Measurements from ENCODE around the gene IL5. TPM values are rescaled to one million over a fixed set of nuclear protein-coding genes. Genes with fewer than 3 reads are reported as not detected.

Gene IL5
- total RNA-seq, 1 experiment from 2014 or later: not detected

DNA sequence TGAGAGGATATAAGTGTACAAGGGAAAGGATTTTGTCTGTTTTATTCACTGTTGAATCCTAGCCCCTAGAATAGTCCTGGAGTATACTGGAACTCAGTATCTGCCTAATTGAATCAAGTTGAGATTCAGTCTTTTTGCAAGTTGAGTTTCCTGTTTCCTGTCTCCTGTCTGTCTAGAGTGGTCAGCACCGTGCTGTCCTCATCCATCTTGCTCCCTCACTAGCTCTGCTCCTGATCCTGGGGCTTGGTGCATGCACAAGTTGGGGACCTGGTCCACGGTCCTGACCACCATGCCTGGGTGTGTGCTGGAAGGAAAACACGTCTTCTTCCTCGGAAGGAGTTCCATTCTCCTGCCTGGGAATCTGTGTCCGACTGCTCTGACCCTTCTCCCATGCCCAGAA lies 3.2 kb downstream of the IL5 start:
- H3K4me3 ChIP-seq (ENCODE audit: low read depth in 2 of 2, low read length in 2 of 2): no peak overlapping the region
- ChIA-PET CTCF (no interaction called here), POLR2A (no interaction called here)
- peaks cover 7% of the 10 kb centered on the region; the same call in 1 of the 2 replicates for H3K27me3 ChIP-seq (ENCODE audit: control insufficient read depth, insufficient read depth, low read length)
- DNase-seq (ENCODE audit: low read depth, low spot score) (no peak), ATAC-seq (no peak)
- H3K27ac ChIP-seq (ENCODE audit: low read length): no peak overlapping the region
- no TSS peak for BruUV-seq (replicated peaks)
- H3K4me1 ChIP-seq (ENCODE audit: control insufficient read depth, insufficient read depth, low read length): no peaks in the 10 kb centered on the region
- in situ Hi-C loops (cut with HindIII; ENCODE audit: low pct_unique_long_range_greater_than_20kb, low sequenced_read_pairs) (no loop called here), intact Hi-C loops (cut with micrococcal nuclease; ENCODE audit: unreplicated experiment) (no loop called here)
- no peaks in the 10 kb centered on the region for H3K36me3 ChIP-seq (ENCODE audit: control insufficient read depth, insufficient read depth, low read length)
- H3K9me3 ChIP-seq (ENCODE audit: control insufficient read depth, insufficient read depth, low read depth, low read length): no peaks in the 10 kb centered on the region
- TF ChIP-seq TCF7L2 (IDR thresholded peaks at IDR 0.05; ENCODE audit: low read depth, low read length) (no peak), CTCF (IDR thresholded peaks at IDR 0.05) (no peak), POLR2AphosphoS5 (IDR thresholded peaks at IDR 0.05; ENCODE audit: low read depth, low read length) (no peak), SIN3A (IDR thresholded peaks at IDR 0.05; ENCODE audit: borderline replicate concordance, insufficient read depth, low read depth, low read length) (no peak)
- TF ChIP-seq, protein P1, sequence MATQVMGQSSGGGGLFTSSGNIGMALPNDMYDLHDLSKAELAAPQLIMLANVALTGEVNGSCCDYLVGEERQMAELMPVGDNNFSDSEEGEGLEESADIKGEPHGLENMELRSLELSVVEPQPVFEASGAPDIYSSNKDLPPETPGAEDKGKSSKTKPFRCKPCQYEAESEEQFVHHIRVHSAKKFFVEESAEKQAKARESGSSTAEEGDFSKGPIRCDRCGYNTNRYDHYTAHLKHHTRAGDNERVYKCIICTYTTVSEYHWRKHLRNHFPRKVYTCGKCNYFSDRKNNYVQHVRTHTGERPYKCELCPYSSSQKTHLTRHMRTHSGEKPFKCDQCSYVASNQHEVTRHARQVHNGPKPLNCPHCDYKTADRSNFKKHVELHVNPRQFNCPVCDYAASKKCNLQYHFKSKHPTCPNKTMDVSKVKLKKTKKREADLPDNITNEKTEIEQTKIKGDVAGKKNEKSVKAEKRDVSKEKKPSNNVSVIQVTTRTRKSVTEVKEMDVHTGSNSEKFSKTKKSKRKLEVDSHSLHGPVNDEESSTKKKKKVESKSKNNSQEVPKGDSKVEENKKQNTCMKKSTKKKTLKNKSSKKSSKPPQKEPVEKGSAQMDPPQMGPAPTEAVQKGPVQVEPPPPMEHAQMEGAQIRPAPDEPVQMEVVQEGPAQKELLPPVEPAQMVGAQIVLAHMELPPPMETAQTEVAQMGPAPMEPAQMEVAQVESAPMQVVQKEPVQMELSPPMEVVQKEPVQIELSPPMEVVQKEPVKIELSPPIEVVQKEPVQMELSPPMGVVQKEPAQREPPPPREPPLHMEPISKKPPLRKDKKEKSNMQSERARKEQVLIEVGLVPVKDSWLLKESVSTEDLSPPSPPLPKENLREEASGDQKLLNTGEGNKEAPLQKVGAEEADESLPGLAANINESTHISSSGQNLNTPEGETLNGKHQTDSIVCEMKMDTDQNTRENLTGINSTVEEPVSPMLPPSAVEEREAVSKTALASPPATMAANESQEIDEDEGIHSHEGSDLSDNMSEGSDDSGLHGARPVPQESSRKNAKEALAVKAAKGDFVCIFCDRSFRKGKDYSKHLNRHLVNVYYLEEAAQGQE (IDR thresholded peaks at IDR 0.05; ENCODE audit: insufficient read depth in 1 of 2, low read depth in 2 of 2, low read length in 1 of 2): no peak

DNA sequence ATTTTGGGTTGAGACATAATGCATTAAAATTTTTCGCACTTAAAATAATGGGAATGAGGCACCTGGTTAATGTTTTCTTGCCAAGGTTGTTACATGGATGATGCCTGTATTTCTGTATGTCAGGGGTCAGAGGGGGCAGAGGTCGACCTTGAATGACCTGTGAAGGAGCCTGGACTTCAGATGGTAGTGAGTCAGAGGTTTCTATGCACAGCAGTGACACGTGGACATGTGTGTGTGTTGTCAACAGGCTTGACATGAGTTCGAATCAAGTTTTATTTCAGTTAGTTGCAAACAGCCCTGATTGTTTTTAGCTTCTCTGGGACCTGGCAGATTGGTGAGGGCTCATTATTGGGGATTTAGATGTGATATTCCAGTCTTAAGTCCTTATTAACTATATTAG lies 3.6 kb downstream of the IL5 start:
- Histone ChIP-seq H3K27ac (ENCODE audit: low read length) (no peak overlapping the region), H3K9me3 (ENCODE audit: control insufficient read depth, insufficient read depth, low read depth, low read length) (no peaks in the 10 kb centered on the region), H3K27me3 (ENCODE audit: control insufficient read depth, insufficient read depth, low read length) (peaks cover 7% of the 10 kb centered on the region; the same call in 1 of the 2 replicates), H3K4me1 (ENCODE audit: control insufficient read depth, insufficient read depth, low read length) (no peaks in the 10 kb centered on the region), H3K36me3 (ENCODE audit: control insufficient read depth, insufficient read depth, low read length) (no peaks in the 10 kb centered on the region), H3K4me3 (ENCODE audit: low read depth in 2 of 2, low read length in 2 of 2) (no peak overlapping the region)
- CTCF ChIA-PET: interaction anchor here (0.6 kb wide), 1 partner anchor 258 kb away, joined by 7 read pairs; no protein-coding TSS in a partner anchor
- no TSS peak for BruUV-seq (replicated peaks)
- TF ChIP-seq SIN3A (IDR thresholded peaks at IDR 0.05; ENCODE audit: borderline replicate concordance, insufficient read depth, low read depth, low read length): no peak
- TF ChIP-seq CTCF (IDR thresholded peaks at IDR 0.05): no peak
- TF ChIP-seq POLR2AphosphoS5 (IDR thresholded peaks at IDR 0.05; ENCODE audit: low read depth, low read length): no peak
- TF ChIP-seq, protein P1 (IDR thresholded peaks at IDR 0.05; ENCODE audit: insufficient read depth in 1 of 2, low read depth in 2 of 2, low read length in 1 of 2): no peak
- no peak for TF ChIP-seq TCF7L2 (IDR thresholded peaks at IDR 0.05; ENCODE audit: low read depth, low read length)
- POLR2A ChIA-PET: no interaction called here
- DNase-seq (ENCODE audit: low read depth, low spot score): no peak
- intact Hi-C loops (cut with micrococcal nuclease; ENCODE audit: unreplicated experiment) (no loop called here), in situ Hi-C loops (cut with HindIII; ENCODE audit: low pct_unique_long_range_greater_than_20kb, low sequenced_read_pairs) (no loop called here)
- ATAC-seq: no peak

Data from Panc1 (cell line).